ENCODE measurements around the gene PSD4.
A peak's percentile ranks its signal among the peaks of the same experiment; 100 is the strongest.

Gene PSD4

DNA sequence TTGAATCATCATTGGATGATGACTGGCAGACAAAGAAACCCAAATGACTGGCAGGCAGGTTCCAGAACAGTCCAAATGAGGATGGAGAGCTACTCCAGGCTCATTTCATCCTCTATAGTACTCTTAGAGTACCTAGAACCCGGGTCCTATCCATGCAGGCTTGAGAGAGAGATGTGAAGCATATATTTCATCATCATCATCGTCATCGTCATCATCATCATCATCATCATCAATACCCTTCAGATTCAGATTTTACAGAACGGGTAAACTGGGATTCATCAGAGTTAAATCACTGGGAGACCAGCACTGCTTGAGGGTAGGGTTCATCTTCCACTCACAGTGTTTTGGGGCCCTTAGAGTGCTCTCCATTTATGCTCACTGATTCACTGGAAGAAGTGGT lies 52.7 kb downstream of the PSD4 start:
- no peak for DNase-seq

- DNase-seq: no peak
Observed at GRCh38 chr2:113227290-113227689, 53.5 kb downstream of the PSD4 start.

- DNase-seq: no peak
Observed at GRCh38 chr2:113227698-113228097, 53.9 kb downstream of the PSD4 start.

DNA sequence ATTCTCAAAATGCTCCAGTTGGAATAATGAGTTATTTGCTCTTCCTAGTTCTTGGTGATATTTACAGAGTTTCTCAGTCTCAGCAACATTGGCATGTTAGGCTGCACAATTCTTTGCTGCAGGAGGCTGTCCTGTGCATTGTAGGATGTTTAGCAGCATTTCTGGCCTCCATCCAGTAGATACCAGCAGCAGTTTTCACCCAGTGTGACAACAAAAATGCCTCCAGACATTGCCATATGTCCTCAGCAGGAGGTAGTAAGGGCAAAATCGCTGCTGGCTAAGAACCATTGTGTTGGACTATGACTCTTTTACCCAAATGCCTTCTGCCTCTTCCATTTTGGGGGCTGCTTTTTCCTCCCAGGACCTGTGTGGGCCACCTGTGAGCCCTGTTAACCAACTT lies 54.6 kb downstream of the PSD4 start:
- DNase-seq: no peak

DNA sequence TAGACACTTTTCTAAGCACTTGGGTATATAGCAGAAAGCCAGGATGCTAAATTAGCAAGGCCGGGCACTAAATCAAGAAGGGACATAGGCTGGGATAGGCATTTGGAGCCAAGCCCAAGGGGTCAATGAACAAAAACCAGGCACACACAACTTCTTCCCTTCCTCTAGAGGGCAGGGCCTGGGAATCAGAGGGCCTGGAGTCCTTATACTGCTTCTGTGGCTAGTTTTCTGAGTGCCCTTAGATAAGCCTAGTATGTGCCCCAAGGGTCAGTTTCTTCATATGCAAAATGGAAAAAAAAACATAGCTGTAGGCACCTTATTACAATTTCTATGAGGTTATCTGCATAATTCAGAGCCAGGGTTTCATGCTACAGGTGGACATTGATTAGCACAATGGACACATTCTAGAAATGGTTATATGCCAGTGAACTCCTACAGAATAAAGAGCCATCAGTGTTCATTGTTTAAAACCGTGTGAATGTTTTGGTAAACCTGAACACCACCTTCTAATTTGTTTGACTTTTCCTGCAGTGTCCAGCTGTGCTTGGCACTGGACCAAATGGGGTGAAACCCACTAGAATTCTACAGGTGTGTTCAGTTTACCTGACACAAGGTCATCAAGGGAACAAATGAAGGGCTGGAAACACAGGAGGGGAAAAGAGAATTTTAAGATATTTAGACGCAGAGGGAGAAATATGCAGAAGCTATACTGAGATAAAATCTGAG lies 55.4 kb downstream of the PSD4 start:
- DNase-seq: no peak

DNA sequence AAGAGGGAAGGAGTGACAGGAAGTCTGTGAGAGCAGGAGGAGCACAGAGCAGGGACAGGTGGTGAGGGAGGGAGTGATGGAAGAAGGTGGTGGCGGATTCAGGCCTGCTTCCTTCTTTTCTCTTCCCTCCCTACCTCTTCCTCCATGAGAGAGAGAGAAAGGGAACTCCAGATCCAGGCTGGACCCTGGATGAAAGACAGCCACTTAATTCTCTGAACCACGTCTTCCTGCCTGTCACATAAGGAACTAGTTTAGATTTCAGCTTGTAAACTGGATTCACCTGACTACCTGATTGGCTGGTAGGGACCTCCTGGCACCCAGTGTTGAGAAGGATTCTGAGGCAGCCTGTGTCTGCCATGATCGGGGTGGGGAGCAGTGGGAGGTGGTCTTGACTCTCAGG lies 56.0 kb downstream of the PSD4 start:
- DNase-seq: no peak

- DNase-seq: no peak
Observed at GRCh38 chr2:113230531-113230930, 56.8 kb downstream of the PSD4 start.

GRCh38 chr2:113231064-113231463 lies 57.3 kb downstream of the PSD4 start:
- DNase-seq: no peak

- no peak for DNase-seq
Observed at GRCh38 chr2:113232123-113232522, 58.4 kb downstream of the PSD4 start.

DNA sequence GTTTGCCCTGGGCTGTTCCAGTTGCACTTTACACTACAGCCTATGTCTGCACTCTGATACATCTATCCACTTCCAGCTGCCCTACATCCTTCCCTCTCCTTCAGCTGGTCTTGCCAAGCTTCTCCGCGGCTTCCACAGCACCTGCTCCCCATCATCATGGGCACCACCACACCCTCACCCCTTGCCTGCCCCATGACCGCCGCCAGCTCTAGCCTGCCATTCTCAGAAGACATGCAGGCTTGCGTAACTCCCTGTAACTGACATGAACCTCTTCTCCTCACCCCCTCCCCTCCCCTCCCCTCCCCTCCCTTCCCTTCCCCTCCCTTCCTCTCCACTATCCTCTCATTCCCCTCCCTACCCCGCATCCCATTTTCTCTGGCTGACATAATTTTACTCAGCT lies 59.0 kb downstream of the PSD4 start:
- DNase-seq: no peak

DNA sequence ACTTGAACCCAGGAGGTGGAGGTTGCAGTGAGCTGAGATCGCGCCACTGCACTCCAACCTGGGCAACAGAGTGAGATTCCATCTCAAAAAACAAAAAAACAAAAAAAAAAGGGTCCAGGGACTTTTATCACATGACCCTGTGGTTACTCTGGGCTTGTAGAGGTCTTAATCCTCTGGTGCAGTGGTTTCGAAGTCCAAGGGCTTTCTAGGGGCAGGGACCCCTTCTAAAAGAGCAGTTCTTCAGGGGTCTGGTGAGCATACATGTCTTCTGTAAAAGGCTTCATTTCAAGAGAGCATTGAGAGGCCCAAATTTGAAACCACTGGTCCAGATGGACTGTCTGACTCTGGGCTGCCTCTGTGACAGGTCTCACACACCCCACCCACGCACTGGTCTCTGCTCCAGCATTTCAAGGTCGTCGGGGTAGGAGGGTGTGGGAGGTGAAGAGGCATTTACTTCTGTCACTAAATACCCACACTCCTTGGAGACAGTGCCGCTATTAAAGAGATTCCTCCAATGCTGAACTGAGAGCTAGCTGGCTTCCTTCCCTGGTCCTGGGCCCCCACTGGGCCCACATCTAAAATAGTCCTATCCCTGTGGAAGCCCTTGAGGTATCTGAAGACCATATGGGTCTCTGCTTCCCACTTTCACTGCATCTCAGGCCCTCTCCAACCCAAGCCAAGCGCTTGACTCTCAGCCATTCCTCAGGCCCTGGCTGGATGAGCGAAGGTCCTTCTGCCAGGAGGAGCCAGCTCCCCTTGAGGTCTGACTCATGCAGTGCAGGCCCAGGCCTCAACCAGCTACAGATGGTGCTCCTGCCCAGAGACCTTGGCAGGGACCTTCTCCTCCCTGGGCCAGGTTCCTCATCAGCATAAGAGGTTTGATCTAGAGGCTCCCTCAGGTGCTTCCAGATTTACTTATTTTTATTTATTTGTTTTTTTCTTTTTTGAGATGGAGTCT lies 60.1 kb downstream of the PSD4 start:
- DNase-seq: no peak

DNA sequence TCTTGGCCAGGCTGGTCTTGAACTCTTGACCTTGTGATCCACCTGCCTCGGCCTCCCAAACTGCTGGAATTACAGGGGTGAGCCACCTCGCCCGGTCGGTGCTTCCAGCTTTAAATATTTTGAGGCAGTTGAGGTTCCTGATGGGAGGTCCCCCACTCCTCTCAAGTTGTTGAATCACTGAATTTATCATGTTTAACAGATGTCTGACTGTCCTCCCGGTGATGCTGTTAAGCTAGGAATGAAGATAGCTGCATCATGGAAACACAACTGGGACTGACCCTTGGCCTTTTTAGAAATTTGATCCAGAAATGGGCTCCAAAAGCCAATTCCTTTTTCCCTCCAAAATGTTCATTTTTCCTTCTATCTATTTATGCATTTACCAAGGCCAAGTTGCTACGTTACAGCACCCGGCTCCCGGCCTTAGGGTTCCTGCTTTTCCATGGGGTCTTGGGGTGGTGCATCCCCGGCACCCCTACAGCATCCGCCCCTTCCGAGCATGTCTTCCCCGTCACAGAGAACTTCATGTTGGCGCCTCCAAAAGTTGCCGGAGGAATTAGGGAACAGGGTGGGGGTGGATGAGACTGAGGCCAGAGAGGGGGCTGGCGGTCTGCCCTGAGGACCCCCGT lies 61.1 kb downstream of the PSD4 start:
- no peak for DNase-seq

GRCh38 chr2:113235347-113236226 lies 61.8 kb downstream of the PSD4 start:
- peak; percentile 88 for DNase-seq

- no peak for DNase-seq
Observed at GRCh38 chr2:113236367-113237159, 62.8 kb downstream of the PSD4 start.

- no peak for DNase-seq
Observed at GRCh38 chr2:113237604-113238160, 63.9 kb downstream of the PSD4 start.

GRCh38 chr2:113238871-113239839 lies 65.4 kb downstream of the PSD4 start:
- DNase-seq: no peak

- DNase-seq: no peak
Observed at GRCh38 chr2:113240150-113240914, 66.6 kb downstream of the PSD4 start.

- DNase-seq: peak; percentile 82
Observed at GRCh38 chr2:113240915-113241911, 67.4 kb downstream of the PSD4 start.

All from activated effector memory CD4-positive, alpha-beta T cell treated with anti-CD3 and anti-CD28 coated beads, Interleukin-2, amount 50 U/mL, for 16 hours (primary cell).